HPDE6-E6E7 (cell line): ENCODE results near the gene XXYLT1.
"Not testable (repeated sequence)": the region's sequence is repeated elsewhere in the genome, so short reads cannot be mapped to it uniquely, and the experiment has no call there.

Experiments used
- DNase-seq: peaks from one replicate; pipeline ENCODE4 v3.0.0; 2011; ENCODE audit warnings: missing footprints; ENCODE audit errors: extremely low spot score

Gene XXYLT1

GRCh38 chr3:195208183-195208582 is 62.8 kb downstream of the XXYLT1 start:
- DNase-seq: no peak

- no peak for DNase-seq
Observed at GRCh38 chr3:195207731-195208130, 63.2 kb downstream of the XXYLT1 start.

DNA sequence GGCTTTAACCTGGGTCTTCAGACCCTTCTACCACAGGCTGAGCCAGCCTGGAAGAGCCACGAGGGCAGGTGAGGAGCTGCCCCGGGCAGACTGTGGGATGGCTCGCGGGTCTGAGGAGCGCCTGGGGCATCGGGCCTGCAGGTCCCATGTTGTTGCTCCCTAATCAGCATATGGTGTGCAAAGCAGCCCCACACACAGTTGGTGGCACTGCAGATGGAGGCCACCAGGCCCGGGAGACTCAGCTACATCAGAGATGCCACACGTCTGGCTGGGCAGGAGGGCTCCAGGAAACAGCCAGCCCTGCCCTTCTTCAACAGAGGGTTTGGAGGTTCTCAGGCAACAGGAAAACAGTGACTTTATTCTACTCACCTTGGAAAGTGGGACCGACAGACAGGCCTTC is 63.9 kb downstream of the XXYLT1 start:
- DNase-seq: no peak

GRCh38 chr3:195204360-195205163 is 66.4 kb downstream of the XXYLT1 start:
- DNase-seq: no peak

GRCh38 chr3:195203606-195204005 is 67.4 kb downstream of the XXYLT1 start:
- no peak for DNase-seq

DNA sequence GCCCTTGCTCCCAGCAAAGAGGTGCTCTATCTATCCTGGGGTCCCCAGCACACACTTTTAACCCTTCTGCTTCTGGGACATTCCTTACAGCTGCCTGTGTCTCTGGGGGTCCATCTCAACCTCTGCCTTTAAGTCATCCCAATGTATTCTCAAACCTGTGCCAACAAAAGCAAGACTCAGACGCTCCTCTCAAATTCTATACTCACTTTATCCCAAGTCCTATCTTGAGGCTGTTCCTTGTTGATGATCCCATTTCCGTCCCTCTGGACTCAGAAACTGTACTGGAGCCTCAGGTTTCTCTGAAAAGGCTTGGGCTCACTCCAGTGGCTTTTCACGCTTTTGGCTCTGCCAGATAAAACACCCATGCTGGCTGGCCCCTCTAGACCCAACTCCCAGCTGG is 69.7 kb downstream of the XXYLT1 start:
- no peak for DNase-seq

DNA sequence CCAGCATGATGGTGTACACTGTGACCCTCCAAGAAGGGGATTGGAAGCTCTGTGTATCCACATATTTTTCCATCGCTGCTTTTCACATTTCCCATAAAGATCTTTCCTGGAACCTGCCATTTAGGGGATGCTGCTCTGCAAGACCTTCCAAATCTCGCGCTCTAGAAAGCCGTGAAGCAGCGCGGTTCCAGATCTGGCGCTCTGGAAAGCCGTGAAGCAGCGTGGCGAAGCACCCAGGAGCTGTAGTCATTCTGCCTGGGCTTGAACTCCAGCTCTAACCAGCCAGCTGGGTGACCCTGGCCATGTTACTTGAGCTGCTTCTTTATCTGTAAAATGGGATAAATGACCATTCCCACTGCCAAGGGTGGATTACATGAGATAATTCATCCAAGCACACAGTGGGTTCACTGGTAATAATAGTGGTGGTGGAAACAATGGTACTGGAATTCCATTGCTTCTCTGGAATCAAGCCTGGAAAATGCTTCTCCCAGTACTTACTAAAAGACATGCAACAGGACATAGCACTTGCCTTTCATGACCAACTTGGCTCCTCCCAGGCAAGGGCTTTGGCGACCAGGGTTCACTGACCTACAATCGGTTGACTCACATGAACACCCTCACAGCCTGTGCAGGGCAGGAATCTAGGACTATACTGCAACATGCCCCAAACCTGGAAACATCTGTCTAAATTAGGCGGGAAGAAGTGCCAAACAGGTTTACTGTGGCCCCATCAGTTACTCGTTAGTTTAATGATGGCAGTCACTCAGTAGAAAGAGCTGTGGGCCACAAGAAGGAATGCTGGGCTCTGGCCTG is 70.7 kb downstream of the XXYLT1 start:
- no peak for DNase-seq

- no peak for DNase-seq
Observed at GRCh38 chr3:195198426-195199346, 72.3 kb downstream of the XXYLT1 start.

DNA sequence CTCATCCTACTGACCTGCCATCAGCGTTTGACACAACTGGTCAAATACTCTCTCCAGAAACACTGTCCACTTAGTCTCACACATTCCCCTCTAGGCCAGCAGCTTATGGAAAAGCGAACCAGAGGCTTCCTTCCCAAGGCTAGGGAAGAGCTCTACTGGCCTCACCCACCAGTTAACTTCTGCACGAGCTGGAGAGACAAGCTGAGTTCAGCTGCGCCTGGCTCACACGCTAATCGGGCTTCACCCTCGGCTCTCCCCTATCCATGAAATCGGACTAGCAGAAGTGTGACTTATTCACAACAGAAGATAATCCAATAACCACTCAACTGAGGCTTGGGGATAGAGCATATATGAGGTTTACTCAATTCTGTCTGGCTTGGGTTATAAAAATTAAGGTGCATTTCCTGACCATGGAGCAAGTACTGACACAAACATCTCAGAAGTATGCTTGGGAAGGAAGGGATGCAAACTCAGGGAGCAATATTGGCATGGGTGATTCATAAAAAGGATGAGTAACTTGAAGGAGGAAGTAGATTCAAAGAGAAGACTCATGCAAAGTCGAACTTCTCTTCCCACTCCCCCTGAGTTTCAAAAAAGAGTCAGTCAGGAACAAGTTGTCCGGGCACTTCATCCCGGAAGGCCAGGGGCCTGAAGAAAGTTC is 73.1 kb downstream of the XXYLT1 start:
- DNase-seq: peak; percentile 83

GRCh38 chr3:195196266-195196665 is 74.7 kb downstream of the XXYLT1 start:
- peak; percentile 49 for DNase-seq

DNA sequence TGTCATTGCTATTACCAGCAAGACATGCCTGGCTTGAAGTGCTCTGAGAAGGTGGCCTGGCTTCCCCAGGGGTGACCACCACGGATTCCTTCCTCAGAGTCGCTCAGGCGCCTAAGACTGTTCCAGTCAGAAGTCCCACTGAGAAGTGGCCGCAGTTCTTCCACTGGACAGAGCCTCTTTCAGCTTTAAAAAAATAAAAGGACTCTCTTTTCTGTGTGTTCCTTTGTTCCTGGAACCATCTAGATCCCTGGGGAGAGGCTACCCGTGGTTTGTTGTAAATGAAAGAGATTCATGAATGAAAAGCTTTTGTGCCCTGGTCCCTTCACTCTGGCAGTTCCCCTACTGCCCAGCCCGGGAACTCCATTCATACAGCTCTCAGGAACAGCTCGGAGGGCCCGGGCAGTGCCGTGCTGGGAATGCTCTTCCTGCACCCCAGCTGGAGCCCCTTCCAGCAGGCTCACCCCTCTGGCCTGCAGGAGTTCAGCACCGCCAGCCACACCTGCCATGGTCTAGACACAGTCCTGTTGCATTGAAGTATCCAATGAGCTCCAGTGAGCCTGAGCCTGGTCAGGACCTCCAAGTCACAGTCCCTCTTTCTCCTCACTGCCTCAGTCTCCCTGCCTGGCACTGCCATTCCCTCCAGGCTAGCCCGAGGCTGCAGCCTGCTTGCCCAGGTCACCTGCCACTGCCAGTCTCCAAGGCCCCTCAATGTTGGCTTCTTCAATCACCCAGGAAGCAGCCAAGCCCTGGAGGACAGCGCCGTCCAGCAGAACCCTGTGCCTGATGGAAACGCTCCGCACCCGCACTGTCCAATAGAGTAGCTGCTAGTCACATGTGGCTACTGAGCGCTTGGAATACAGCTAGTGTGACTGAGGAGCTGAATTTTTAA is 75.4 kb downstream of the XXYLT1 start:
- no peak for DNase-seq

- no peak for DNase-seq
Observed at GRCh38 chr3:195194559-195195206, 76.3 kb downstream of the XXYLT1 start.

- no peak for DNase-seq
Observed at GRCh38 chr3:195191580-195191979, 79.4 kb downstream of the XXYLT1 start.

- no peak for DNase-seq
Observed at GRCh38 chr3:195189821-195190220, 81.1 kb downstream of the XXYLT1 start.

GRCh38 chr3:195188426-195188927 is 82.5 kb downstream of the XXYLT1 start:
- no peak for DNase-seq

DNA sequence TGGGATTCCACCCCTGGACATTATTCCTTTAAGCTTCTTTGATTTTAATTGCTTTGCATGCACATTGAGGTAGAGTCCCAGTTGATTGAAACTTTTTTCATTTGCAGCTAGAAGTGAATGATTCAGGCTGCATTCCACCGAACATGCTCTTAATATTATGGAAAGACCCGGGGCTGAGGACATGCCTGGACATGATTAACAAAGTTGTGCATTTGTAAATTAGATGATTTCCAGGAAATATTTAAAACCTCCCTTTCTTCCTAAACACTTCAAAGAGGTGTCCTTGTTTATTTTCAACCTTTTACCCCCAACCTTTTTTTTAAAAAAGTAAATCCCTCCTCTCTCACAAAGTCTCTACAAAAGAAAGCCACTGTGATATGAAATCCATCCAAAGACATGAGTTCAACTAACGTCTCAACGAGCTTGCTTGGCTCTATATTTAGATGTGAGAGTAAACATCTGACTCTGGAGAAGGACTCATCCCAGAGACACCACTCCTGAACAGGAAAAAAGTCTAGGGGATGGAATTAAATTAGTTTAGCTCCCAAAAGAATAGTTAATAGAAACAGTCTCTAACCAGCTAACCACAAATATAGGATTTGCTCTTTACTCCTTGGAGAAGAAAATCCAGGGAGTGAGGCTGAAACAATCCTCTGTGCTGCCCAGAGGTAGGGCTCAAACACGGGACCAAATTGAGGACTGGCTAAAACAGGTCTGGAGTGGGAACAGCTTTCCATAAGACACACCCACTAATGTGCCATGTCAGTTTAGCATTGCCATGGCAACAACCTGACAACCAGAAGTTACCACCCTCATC is 83.1 kb downstream of the XXYLT1 start:
- DNase-seq: peak; percentile 67

GRCh38 chr3:195186710-195187047 is 84.3 kb downstream of the XXYLT1 start:
- not testable (repeated sequence) for DNase-seq

DNA sequence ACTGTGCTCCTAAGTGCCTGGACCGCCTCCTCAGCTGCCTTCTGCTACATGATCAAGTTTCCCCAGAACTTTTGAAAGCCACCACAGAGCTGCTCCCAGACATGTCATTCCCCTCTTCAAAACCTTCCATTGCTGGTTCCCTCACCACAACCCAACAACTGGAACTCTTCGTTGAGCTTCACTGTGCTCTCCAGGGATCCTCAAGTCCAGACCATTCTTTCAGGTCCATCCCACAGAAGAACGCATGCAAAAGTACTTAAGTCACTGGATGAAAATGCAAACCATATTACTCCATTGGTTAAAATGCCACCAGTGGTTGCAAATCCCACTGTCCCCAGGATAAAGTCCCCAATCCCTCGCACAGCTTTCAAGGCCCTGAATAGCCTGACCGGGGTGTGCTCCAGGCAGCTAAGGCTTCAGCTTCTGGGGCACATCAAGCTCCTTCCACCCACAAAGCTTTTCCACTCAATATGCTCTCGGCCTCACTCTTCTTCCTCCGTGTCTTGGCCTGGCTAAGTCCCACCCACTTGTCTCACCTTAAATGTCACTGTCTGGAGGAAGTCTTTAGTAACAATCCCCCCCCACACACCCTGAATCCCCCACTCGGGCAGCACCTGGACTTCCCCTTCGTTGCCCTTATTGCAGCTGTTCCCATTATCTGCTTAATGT is 84.8 kb downstream of the XXYLT1 start:
- no peak for DNase-seq
